IgD-negative memory B cell (primary cell): ENCODE results near the gene LCN10. TPM values are rescaled to one million over a fixed set of nuclear protein-coding genes. Genes with fewer than 3 reads are reported as not detected.
"Not testable (repeated sequence)": the region's sequence is repeated elsewhere in the genome, so short reads cannot be mapped to it uniquely, and the experiment has no call there.

Experiments used
- H3K27ac Mint-ChIP-seq, 3 donors: one replicate each; pipeline ENCODE4 v1.8.0; 2020 to 2022; ENCODE audit warnings: mild to moderate bottlenecking in 3 of 3, mixed read lengths in 3 of 3, moderate library complexity in 1 of 3
- H3K27me3 Mint-ChIP-seq: one replicate; pipeline ENCODE4 v1.8.0; 2021; ENCODE audit warnings: mixed read lengths
- H3K36me3 Mint-ChIP-seq: one replicate; pipeline ENCODE4 v1.8.0; 2020; ENCODE audit warnings: mild to moderate bottlenecking, mixed read lengths
- H3K4me1 Mint-ChIP-seq, 3 donors: one replicate each; pipeline ENCODE4 v1.8.0; 2020 to 2022; ENCODE audit warnings: mixed read lengths in 3 of 3, mild to moderate bottlenecking in 1 of 3
- H3K4me3 Mint-ChIP-seq, 4 donors: one replicate each; pipeline ENCODE4 v1.8.0; 2020 to 2022; ENCODE audit warnings: mild to moderate bottlenecking in 4 of 4, mixed read lengths in 4 of 4, moderate library complexity in 3 of 4
- H3K9me3 Mint-ChIP-seq, 3 donors: one replicate each; pipeline ENCODE4 v1.8.0; 2020 to 2021; ENCODE audit warnings: mixed read lengths in 3 of 3, mild to moderate bottlenecking in 1 of 3
- polyA plus RNA-seq: library from polyadenylated mRNA; unstranded; fragments of 300-500 nt; fragmentation: Illumina TruSeq; gene quantifications from one replicate; pipeline ENCODE4 v1.2.3, GENCODE V29; 2021

Gene LCN10
- polyA plus RNA-seq, 1 donor from 2014 or later = 68.0 TPM

DNA sequence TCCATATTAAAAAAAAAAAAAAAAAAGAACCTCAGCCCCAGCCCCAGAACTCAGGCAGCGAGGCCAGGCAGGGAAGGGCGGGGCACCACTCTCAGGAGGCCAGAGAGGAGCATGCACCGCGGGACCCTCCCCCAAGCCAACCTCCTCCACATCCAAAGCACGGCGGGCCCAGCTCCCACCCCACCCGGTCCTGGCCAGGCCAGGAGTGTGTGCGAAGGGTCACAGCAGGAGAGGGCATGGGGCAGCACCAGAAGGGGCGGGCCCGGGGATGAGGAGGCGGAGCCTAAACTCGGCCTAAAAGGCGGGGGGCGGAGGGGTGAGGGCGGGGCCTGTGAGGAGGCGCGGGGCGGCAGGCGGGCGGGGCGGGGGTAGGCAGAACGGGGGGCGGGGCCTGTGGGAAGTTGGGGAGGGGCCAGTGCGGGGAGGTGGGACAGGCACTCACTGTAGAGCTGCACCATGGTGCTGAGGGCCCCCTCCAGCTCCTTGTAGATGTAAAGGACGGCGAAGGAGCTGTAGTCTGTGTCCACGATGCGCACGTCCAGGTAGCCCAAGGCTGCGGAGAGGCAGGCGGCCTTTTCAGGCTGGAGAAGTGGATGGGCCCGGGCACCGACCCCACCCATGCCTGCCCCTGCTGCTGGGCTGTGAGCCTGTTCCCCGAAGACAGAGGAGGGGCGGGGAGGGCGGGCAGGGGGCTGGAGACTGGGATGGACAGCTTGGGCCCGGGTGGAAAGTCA, 20.3 kb upstream of the LCN10 start:
- H3K27ac Mint-ChIP-seq = no peak overlapping the region

DNA sequence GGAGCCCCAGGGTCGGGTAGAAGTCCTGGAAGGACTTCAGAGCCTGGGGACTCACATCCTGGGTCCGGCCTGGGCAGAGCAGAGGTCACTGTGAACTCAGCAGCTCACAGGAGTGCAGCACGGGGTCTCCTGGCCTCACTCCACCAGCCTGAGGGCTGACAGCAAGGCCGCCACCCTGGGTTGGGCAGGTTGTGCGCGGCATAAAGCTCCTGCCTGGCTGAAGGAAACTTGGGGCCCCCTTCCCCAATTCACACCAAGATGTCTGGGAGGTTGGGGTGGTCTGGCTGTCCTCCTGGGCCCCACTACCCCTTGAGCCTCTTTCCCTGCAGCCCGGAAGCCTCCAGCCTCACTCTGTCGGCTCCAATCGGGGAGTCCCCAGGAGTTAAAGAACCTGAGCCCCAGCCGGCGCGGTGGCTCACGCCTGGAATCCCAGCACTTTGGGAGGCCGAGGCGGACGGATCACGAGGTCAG, 19.5 kb upstream of the LCN10 start:
- no peaks in the 10 kb centered on the region for H3K9me3 Mint-ChIP-seq
- peaks cover 4% of the 10 kb centered on the region for H3K27me3 Mint-ChIP-seq
- no peak overlapping the region for H3K4me3 Mint-ChIP-seq
- H3K27ac Mint-ChIP-seq = no peak overlapping the region
- H3K36me3 Mint-ChIP-seq = no peaks in the 10 kb centered on the region
- H3K4me1 Mint-ChIP-seq = peaks cover 21 to 25% (median 23%) of the 10 kb centered on the region in 3 donors

More for the DNA sequence above, 20.3 kb upstream of the LCN10 start:
- peaks cover 7% of the 10 kb centered on the region for H3K27me3 Mint-ChIP-seq
- no peaks in the 10 kb centered on the region for H3K36me3 Mint-ChIP-seq
- no peak overlapping the region for H3K4me3 Mint-ChIP-seq
- peaks cover 24 to 30% (median 28%) of the 10 kb centered on the region in 3 donors for H3K4me1 Mint-ChIP-seq
- H3K9me3 Mint-ChIP-seq = no peaks in the 10 kb centered on the region

DNA sequence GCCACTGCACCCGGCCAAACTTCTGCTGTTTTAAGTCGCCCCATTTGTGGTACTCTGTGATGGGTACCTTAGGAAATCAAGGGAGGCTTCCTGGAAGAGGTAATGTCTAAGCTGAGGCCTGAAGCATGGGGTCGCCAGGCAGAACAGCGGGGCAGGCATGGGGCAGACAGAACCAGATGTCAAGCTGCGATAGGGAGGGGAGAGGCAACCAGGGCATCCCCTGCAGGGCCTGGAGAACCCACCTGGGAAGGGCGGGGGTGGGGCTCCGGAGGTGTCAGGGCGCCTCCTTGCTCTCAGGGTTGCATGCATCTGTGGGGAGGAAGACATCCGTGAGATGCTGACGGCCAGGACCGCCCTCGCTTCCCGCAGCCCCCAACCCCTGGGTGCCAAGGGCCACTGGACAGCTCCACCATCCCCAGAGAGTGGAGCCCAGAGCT, 18.8 kb upstream of the LCN10 start:
- no peaks in the 10 kb centered on the region for H3K9me3 Mint-ChIP-seq
- no peaks in the 10 kb centered on the region for H3K36me3 Mint-ChIP-seq
- no peak overlapping the region for H3K4me3 Mint-ChIP-seq
- peak overlapping the region in 2 of 3 donors; percentile 80 to 82 for H3K27ac Mint-ChIP-seq
- peaks cover 15 to 19% (median 19%) of the 10 kb centered on the region in 3 donors for H3K4me1 Mint-ChIP-seq
- no peaks in the 10 kb centered on the region for H3K27me3 Mint-ChIP-seq

DNA sequence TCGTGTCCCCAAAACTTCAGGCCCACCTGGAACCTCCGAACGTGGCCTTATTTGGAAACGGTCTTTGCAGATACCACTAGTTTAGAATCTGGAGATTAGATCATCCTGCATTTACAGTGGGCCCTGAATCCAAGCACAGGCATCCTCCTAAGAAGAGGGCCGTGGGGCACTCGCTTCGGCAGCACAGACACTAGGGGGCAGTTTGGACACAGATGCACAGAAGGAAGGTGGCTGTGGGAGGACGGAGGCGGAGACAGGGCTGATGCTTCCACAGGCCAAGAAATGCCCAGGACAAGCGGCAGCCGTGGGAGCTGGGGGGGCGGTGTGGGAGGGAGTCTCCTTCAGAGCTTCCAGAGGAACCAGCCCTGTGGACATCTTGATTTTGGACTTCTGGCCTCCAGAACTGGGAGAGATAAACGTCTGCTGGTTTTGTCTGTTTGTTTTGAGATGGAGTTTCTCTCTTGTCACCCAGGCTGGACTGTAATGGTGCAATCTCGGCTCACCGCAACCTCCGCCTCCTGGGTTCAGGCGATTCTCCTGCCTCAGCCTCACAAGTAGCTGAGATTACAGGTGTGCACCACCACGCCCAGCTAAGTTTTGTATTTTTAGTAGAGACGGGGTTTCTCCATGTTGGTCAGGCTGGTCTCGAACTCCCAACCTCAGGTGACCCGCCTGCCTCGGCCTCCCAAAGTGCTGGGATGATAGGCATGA, 18.2 kb upstream of the LCN10 start:
- H3K9me3 Mint-ChIP-seq, H3K27me3 Mint-ChIP-seq, H3K36me3 Mint-ChIP-seq: not testable (repeated sequence)
- peak overlapping the region in 3 of 4 donors; percentile 31 to 70 (median 65) for H3K4me3 Mint-ChIP-seq
- peak overlapping the region in 2 of 3 donors; percentile 80 to 82 for H3K27ac Mint-ChIP-seq
- H3K4me1 Mint-ChIP-seq = peaks cover 12 to 23% (median 15%) of the 10 kb centered on the region in 3 donors

DNA sequence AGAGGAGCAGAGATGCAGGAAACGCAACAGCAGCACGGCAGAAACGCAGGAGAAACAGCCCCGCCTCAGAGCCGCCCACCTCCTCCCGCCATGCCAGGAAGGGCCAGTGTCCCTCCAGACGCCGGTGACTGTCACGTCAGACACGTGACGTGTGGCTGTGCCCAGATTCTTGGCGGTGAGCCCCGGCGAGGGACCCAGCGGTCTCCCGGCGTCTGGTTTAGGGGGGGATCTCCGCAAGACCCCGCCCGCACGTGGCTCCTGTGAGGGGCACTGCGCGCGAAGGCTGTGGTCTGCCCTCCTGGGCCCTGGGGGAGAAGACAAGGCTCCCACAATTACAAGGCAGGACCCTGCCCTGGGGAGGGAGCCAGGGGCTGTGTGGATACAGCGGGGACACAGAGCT, 17.7 kb upstream of the LCN10 start:
- Mint-ChIP-seq H3K4me1 (peaks cover 7 to 19% (median 11%) of the 10 kb centered on the region in 3 donors), H3K9me3 (peaks cover 0 to 3% (median 0%) of the 10 kb centered on the region in 3 donors), H3K36me3 (peaks cover 2% of the 10 kb centered on the region), H3K4me3 (peak overlapping the region in 1 of 4 donors; percentile 31), H3K27me3 (no peaks in the 10 kb centered on the region), H3K27ac (peak overlapping the region in 1 of 3 donors; percentile 80)

DNA sequence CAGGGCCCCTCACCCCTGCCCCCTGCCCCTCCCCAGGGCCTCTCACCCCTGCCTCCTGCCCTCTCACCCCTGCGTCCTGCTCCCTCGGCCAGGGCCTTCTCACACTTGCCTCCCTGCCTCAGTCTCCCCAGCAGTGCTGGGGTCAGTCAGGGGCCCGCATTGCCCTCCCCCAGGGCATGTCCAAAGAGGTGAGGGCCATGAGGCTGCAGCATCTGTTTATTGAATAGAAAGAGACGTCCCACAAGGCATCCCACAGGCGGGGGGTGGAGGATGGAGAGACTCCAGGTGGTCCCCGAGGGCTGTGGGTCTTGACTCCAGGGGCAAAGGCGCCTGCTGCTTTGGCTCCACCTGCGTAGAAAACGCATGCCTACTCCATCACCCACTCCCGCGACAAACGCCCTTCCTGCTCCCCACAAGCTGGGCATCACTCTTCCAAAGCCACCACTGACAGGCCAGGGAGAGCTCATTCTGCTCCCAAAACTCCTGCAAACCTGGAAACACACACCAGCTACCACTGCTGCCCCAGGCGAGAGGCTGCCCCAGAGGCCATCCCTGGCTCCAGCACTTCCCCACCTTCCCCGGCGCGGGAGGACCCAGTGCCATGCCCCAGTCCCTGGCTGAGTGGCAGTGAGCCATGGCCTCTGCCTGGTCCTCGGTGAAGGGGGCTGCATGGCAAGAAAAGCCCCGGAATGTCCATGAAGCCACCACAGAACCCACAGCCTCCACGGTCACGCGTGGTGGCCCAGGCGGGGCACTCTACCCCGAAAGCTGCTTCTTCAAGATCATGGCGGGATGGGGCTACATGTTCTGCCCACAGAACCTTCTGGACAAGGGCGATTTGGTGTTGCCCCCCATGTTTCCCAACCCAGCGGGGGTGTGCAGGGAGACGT, 16.9 kb upstream of the LCN10 start:
- no peaks in the 10 kb centered on the region for H3K27me3 Mint-ChIP-seq
- H3K27ac Mint-ChIP-seq = no peak overlapping the region
- peaks cover 6 to 19% (median 10%) of the 10 kb centered on the region in 3 donors for H3K4me1 Mint-ChIP-seq
- H3K36me3 Mint-ChIP-seq = peaks cover 3% of the 10 kb centered on the region
- peaks cover 0 to 3% (median 0%) of the 10 kb centered on the region in 3 donors for H3K9me3 Mint-ChIP-seq
- H3K4me3 Mint-ChIP-seq = peak overlapping the region in 1 of 4 donors; percentile 76

DNA sequence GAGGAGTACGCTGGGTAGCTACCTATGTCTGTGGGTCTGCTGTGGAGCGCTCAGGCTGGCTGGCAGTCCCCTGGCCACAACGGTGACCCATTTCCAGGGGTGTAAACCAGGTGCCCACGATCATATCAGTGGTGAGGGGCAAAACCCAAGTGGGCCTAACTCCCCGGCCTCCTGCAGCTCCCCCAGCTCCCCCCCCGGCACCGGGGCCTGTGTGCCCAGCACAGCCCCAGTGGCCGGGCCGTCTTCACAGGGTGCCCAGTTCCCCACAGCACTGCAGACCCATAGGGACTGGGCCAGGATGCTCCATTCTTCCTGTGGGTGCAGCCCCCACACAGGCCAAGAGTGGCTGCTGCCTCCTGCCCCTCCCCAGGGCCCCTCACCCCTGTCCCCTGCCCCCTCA, 16.3 kb upstream of the LCN10 start:
- Mint-ChIP-seq H3K27me3 (no peaks in the 10 kb centered on the region), H3K4me3 (peak overlapping the region in 1 of 4 donors; percentile 97), H3K36me3 (peaks cover 3% of the 10 kb centered on the region), H3K9me3 (peaks cover 0 to 3% (median 0%) of the 10 kb centered on the region in 3 donors), H3K27ac (no peak overlapping the region), H3K4me1 (peaks cover 6 to 21% (median 11%) of the 10 kb centered on the region in 3 donors)

DNA sequence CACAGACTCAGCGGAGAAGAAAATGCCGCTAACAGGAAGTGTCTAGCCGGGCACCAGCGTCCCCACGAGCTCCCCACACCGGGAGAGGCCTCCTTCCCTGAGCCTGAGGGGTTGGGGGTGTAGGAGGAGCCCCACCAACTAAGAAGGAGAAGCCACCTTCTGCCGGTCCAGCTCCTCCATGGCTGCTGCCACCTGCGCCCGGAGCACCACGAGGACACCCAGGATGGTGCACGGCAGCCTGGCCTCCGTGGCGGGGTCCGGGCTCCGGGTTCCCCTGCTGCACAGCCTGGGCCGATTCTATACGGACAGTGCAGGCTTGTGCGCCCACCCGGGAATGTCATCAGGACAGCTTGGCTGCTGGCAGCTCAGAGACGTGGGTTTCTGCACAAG, 15.0 kb upstream of the LCN10 start:
- Mint-ChIP-seq H3K27ac (peak overlapping the region; percentile 59 to 80 (median 78)), H3K9me3 (peaks cover 2 to 3% (median 3%) of the 10 kb centered on the region in 3 donors), H3K4me3 (peak overlapping the region in 3 of 4 donors; percentile 48 to 97 (median 83)), H3K4me1 (peaks cover 7 to 21% (median 11%) of the 10 kb centered on the region in 3 donors), H3K27me3 (no peaks in the 10 kb centered on the region), H3K36me3 (peaks cover 3% of the 10 kb centered on the region)

DNA sequence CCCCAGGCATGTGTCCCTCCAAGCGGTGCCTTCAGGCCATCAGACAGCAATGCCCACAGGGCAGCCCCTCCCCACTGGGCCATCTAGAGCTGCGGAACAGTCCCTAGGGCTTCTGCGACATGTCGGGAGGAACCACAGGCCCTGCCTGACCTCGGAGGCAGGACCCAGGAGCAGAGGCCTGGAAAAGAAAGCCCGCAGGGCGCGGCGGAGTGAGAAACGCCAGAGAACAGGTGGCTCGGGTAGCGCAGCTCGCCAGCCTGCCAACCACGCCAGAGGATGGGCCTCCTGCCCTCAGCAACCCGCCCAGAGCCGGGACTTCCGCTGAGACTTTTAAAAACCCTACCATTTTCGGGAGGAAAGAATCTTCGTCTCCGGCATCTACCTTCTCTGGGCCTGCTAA, 14.6 kb upstream of the LCN10 start:
- peak overlapping the region in 2 of 4 donors; percentile 48 to 97 for H3K4me3 Mint-ChIP-seq
- H3K4me1 Mint-ChIP-seq = peaks cover 11 to 24% (median 11%) of the 10 kb centered on the region in 3 donors
- peak overlapping the region in 2 of 3 donors; percentile 59 to 78 for H3K27ac Mint-ChIP-seq
- peaks cover 3% of the 10 kb centered on the region for H3K36me3 Mint-ChIP-seq
- peaks cover 4 to 6% (median 4%) of the 10 kb centered on the region in 3 donors for H3K9me3 Mint-ChIP-seq
- H3K27me3 Mint-ChIP-seq = no peaks in the 10 kb centered on the region

DNA sequence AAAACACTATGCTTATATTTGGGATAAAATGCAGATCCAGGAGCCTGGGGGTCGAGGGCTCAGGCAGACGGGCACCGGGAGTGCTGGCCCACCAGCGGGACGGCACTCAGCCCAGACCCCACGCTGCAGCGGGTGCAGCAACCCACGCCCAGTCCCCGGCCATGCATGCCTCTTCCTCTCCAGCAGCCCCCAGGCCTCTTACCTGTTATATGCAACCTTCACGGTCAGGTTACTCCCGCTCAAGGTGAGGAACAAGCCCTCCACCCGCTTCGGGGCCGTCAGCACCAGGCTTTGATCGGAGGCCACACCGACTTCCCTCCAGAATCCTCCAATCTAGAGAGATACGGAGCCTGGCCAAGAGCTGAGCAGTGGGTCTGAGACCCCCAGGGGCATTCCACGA, 14.1 kb upstream of the LCN10 start:
- Mint-ChIP-seq H3K4me3 (peak overlapping the region in 1 of 4 donors; percentile 97), H3K27me3 (no peaks in the 10 kb centered on the region), H3K27ac (peak overlapping the region in 1 of 3 donors; percentile 78), H3K4me1 (peaks cover 11 to 28% (median 14%) of the 10 kb centered on the region in 3 donors), H3K36me3 (peaks cover 3% of the 10 kb centered on the region), H3K9me3 (peaks cover 5 to 11% (median 8%) of the 10 kb centered on the region in 3 donors)

DNA sequence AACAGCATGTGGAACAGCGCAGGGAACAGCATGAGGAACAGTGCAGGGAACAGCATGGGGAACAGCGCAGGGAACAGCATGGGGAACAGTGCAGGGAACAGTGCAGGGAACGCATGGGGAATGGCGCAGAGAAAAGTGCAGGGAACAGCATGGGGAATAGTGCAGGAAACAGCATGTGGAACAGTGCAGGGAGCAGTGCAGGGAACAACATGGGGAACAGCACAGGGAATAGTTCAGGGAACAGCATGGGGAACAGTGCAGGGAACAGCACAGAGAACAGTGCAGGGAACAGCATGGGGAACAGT, 13.3 kb upstream of the LCN10 start:
- Mint-ChIP-seq H3K4me1 (peaks cover 10 to 29% (median 14%) of the 10 kb centered on the region in 3 donors), H3K27me3 (no peaks in the 10 kb centered on the region), H3K4me3 (peak overlapping the region in 1 of 4 donors; percentile 97), H3K9me3 (peaks cover 5 to 14% (median 10%) of the 10 kb centered on the region in 3 donors), H3K36me3 (peaks cover 3% of the 10 kb centered on the region), H3K27ac (no peak overlapping the region)

DNA sequence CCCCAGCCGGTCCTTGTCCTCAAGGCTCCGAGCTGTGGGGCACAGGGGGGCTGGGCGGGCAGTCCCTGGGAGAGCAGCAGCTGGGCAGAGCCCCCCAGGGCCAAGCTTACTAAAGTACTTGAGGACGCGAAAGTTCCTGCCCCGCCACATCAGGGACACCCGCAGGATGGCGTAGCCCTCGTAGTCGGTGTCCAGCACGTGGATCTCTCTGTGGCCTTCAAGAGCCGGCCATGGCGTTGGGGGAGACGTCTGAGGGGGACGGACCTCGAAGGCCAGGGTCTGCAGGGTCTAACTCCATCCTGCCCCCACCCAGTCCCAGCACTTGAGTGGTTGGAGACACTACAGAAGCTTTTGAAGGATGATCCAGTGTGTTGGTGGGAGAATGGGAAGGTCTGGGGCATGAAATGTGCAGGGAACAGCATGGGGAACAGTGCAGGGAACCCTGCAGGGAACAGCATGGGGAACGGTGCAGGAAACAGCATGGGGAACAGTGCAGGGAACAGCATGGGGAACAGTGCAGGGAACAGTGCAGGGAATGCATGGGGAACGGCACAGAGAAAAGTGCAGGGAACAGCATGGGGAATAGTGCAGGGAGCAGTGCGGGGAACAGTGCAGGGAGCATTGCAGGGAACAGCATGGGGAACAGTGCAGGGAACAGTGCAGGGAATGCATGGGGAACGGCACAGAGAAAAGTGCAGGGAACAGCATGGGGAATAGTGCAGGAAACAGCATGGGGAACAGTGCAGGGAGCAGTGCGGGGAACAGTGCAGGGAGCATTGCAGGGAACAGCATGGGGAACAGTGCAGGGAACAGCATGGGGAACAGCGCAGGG, 12.8 kb upstream of the LCN10 start:
- not testable (repeated sequence) for H3K36me3 Mint-ChIP-seq, H3K27me3 Mint-ChIP-seq
- H3K9me3 Mint-ChIP-seq = peaks cover 5 to 14% (median 10%) of the 10 kb centered on the region in 3 donors
- peaks cover 9 to 30% (median 9%) of the 10 kb centered on the region in 3 donors for H3K4me1 Mint-ChIP-seq
- H3K4me3 Mint-ChIP-seq = peak overlapping the region in 1 of 4 donors; percentile 74
- H3K27ac Mint-ChIP-seq = peak overlapping the region in 1 of 3 donors; percentile 56

DNA sequence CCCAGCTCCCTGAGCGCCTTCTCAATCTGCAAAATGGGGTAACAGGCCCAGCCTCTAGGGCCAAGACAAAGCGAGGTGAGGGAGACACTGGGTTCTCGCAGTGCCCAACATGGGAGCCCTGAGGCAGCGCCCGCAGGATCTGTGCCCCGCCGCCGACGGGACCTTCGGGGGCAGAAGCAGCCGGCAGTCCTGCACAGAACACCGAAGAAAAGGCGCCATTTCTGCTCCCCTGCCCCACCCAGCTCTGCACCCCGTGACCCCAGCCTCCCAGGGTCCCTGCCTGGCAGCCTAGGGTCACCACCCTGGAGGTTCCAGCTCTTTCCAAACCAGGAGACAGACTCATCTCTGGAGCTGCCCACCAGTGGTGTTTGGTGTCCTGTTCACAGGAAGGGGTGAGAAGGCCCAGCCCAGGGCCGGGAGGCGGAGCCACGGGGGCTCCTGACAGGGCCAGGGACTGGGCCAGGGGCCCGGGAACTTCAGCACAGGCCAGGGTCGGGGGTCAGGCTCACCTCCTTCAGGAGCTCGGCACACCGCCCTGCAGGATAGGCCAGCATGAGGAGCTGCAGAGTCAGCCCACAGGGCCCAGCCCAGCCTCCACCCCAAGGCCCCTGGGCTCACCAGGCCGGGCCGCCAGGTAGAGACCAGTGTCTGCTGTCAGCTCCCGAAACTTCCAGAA, 12.0 kb upstream of the LCN10 start:
- H3K27me3 Mint-ChIP-seq = no peaks in the 10 kb centered on the region
- peaks cover 5 to 14% (median 10%) of the 10 kb centered on the region in 3 donors for H3K9me3 Mint-ChIP-seq
- peak overlapping the region in 1 of 3 donors; percentile 68 for H3K27ac Mint-ChIP-seq
- peak overlapping the region in 2 of 4 donors; percentile 57 to 74 for H3K4me3 Mint-ChIP-seq
- H3K36me3 Mint-ChIP-seq = peaks cover 6% of the 10 kb centered on the region
- peaks cover 9 to 33% (median 16%) of the 10 kb centered on the region in 3 donors for H3K4me1 Mint-ChIP-seq
